ENCODE measurements around the gene SCFD2.

DNA sequence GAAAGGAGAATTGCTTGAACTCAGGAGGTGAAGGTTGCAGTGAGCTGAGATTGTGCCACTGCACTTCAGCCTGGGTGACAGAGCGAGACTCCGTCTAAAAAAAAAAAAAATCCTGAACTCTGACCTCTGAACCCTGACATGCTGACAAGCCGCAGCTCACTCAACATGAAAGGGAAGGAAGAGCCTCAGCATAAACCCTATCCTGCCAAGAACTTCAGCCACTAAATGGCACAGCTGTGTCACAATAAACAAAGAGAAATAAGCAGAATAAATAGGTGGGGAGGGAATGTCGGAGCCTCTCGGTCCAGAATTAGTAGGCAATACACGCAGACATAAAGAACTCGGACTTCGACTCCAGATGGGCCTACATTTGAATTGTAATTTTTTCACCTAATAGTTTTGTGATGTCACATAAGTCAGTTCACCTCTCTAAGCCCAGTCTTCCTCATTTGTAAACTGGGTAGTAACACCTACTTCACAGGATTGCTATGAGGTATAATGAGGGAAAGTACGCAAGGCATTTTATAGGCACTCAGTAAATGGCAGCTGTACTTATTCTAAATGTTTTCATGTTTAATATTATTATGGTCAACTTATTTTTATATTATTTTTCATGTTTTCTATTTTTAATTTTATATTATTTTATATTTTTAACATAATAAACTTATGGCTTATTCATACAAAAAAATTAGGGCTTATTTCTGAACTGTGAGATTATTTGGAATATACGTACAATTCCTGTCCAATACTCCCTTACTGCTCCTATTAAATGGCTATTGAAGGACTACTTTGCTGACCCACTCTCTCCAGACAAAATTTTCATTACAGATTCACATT is 243.4 kb downstream of the SCFD2 start:
- TF ChIP-seq, protein P1, sequence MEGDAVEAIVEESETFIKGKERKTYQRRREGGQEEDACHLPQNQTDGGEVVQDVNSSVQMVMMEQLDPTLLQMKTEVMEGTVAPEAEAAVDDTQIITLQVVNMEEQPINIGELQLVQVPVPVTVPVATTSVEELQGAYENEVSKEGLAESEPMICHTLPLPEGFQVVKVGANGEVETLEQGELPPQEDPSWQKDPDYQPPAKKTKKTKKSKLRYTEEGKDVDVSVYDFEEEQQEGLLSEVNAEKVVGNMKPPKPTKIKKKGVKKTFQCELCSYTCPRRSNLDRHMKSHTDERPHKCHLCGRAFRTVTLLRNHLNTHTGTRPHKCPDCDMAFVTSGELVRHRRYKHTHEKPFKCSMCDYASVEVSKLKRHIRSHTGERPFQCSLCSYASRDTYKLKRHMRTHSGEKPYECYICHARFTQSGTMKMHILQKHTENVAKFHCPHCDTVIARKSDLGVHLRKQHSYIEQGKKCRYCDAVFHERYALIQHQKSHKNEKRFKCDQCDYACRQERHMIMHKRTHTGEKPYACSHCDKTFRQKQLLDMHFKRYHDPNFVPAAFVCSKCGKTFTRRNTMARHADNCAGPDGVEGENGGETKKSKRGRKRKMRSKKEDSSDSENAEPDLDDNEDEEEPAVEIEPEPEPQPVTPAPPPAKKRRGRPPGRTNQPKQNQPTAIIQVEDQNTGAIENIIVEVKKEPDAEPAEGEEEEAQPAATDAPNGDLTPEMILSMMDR (IDR thresholded peaks at IDR 0.05; ENCODE audit: low read length): no peak
- no peak for TF ChIP-seq EZH2 (IDR thresholded peaks at IDR 0.05; ENCODE audit: borderline replicate concordance, low read length)
